ENCODE results near the gene XYLT1.

XYLT1 gene

DNA sequence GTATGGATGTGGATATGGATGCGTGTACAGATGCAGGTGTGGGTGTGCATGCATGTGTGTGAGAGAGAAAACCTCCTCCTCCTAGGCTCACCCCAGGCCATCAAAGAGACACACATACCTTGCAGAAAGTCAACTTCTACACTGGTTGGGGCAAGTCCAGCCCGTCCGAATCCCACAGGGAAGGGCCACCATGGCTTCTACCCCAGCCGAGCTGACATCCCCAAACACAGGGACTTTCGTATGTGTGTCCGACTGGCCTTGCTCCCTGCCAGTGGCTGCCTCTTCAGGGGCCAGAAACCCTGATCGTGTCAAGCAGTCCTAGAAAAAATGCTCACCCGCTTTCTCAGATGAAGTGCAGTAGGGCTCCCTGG is 134.2 kb downstream of the XYLT1 start (continued):
- TF ChIP-seq ZNF37A (tag by site-specific recombination; IDR thresholded peaks at IDR 0.05) (no peak), ZNF664 (tag by site-specific recombination; IDR thresholded peaks at IDR 0.05) (no peak), ZNF596 (tag by site-specific recombination; IDR thresholded peaks at IDR 0.05) (no peak), ZNF214 (tag by site-specific recombination; IDR thresholded peaks at IDR 0.05; ENCODE audit: borderline replicate concordance) (no peak), YY1 (tag by site-specific recombination; IDR thresholded peaks at IDR 0.05) (no peak), ZSCAN23 (tag by site-specific recombination; IDR thresholded peaks at IDR 0.05) (no peak), SCRT1 (tag by site-specific recombination; IDR thresholded peaks at IDR 0.05; ENCODE audit: borderline replicate concordance) (no peak), ZBTB1 (tag by site-specific recombination; IDR thresholded peaks at IDR 0.05) (no peak), SETDB1 (IDR thresholded peaks at IDR 0.05; ENCODE audit: insufficient read length, low read length) (no peak), ZNF521 (tag by site-specific recombination; IDR thresholded peaks at IDR 0.05) (no peak)
- TF ChIP-seq, protein P1, sequence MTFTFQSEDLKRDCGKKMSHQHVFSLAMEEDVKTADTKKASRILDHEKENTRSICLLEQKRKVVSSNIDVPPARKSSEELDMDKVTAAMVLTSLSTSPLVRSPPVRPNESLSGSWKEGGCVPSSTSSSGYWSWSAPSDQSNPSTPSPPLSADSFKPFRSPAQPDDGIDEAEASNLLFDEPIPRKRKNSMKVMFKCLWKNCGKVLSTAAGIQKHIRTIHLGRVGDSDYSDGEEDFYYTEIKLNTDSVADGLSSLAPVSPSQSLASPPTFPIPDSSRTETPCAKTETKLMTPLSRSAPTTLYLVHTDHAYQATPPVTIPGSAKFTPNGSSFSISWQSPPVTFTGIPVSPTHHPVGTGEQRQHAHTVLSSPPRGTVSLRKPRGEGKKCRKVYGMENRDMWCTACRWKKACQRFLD (tag by site-specific recombination; IDR thresholded peaks at IDR 0.05): no peak
- TF ChIP-seq, protein P2, sequence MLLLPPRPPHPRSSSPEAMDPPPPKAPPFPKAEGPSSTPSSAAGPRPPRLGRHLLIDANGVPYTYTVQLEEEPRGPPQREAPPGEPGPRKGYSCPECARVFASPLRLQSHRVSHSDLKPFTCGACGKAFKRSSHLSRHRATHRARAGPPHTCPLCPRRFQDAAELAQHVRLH (tag by site-specific recombination; IDR thresholded peaks at IDR 0.05): no peak

DNA sequence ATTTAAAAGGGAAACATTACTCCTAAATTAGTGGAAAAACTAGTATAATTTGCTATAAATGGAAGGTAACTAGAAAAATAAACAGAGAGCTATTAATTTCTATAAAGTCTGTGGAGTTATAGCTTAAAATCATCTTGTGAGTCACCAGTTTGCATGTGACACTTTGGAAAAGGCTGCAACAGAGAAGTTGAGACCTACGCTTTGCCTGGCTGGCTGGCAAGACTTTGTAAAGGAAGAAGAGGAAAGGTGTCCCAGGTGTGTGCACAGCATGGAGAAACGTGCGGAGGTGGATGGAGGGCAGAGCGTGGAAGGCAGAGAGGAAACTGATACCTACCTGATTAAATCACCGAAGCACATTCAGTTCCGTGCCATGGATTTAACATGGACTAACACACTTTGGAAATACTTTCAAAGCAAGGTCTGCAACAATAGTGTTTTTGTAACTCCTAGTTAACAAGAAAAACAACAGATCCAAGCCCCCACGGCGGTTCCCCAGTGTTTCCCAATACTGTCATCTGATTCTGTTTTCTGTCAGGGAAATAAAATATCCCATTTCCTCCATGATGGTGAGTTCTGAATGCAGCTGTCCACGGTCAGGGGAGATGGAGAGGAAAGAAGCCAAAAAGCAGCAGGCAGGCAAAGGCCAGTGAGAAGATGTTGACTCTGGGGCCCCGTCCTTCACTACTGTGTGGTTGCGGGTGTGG is 134.8 kb downstream of the XYLT1 start:
- Histone ChIP-seq H3K4me1 (ENCODE audit: control insufficient read depth, insufficient read depth, low read length) (no peaks in the 10 kb centered on the region), H3K9me3 (ENCODE audit: control insufficient read depth, insufficient read depth, low read depth, low read length) (no peaks in the 10 kb centered on the region), H3K4me3 (ENCODE audit: low read depth, low read length) (no peak overlapping the region), H3K36me3 (ENCODE audit: control insufficient read depth in 2 of 2, insufficient read depth in 1 of 2, low read length in 2 of 2) (no peaks in the 10 kb centered on the region), H3K27ac (ENCODE audit: extremely low read depth, low read depth, low read length) (no peak overlapping the region)
- ChIA-PET CTCF (interaction anchor here (0.7 kb wide), 1 partner anchor 106 kb away, joined by 4 read pairs; no protein-coding TSS in a partner anchor), POLR2A (no interaction called here)
- TF ChIP-seq, protein P3, sequence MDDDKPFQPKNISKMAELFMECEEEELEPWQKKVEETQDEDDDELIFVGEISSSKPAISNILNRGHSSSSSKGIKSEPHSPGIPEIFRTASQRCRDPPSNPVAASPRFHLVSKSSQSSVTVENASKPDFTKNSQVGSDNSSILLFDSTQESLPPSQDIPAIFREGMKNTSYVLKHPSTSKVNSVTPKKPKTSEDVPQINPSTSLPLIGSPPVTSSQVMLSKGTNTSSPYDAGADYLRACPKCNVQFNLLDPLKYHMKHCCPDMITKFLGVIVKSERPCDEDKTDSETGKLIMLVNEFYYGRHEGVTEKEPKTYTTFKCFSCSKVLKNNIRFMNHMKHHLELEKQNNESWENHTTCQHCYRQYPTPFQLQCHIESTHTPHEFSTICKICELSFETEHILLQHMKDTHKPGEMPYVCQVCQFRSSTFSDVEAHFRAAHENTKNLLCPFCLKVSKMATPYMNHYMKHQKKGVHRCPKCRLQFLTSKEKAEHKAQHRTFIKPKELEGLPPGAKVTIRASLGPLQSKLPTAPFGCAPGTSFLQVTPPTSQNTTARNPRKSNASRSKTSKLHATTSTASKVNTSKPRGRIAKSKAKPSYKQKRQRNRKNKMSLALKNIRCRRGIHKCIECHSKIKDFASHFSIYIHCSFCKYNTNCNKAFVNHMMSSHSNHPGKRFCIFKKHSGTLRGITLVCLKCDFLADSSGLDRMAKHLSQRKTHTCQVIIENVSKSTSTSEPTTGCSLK (tag by site-specific recombination; IDR thresholded peaks at IDR 0.05): no peak
- TF ChIP-seq ZNF16 (tag by site-specific recombination; IDR thresholded peaks at IDR 0.05; ENCODE audit: low read depth) (no peak), OVOL3 (tag by site-specific recombination; IDR thresholded peaks at IDR 0.05) (no peak), ZBTB1 (tag by site-specific recombination; IDR thresholded peaks at IDR 0.05) (no peak), ZNF600 (tag by site-specific recombination; IDR thresholded peaks at IDR 0.05) (no peak), HOXA7 (CRISPR knock-in tag; IDR thresholded peaks at IDR 0.05; ENCODE audit: borderline replicate concordance) (no peak), ZNF2 (tag by site-specific recombination; IDR thresholded peaks at IDR 0.05) (no peak), ZNF544 (tag by site-specific recombination; IDR thresholded peaks at IDR 0.05) (no peak), ZIC2 (tag by site-specific recombination; IDR thresholded peaks at IDR 0.05) (no peak), MYNN (tag by site-specific recombination; IDR thresholded peaks at IDR 0.05; ENCODE audit: borderline replicate concordance) (no peak), ZBTB17 (tag by site-specific recombination; IDR thresholded peaks at IDR 0.05) (no peak), ZNF214 (tag by site-specific recombination; IDR thresholded peaks at IDR 0.05; ENCODE audit: borderline replicate concordance) (no peak), ZNF354C (tag by site-specific recombination; IDR thresholded peaks at IDR 0.05; ENCODE audit: borderline replicate concordance, low read depth) (no peak), ZNF433 (tag by site-specific recombination; IDR thresholded peaks at IDR 0.05; ENCODE audit: low read depth) (no peak)
- TF ChIP-seq, protein P4, sequence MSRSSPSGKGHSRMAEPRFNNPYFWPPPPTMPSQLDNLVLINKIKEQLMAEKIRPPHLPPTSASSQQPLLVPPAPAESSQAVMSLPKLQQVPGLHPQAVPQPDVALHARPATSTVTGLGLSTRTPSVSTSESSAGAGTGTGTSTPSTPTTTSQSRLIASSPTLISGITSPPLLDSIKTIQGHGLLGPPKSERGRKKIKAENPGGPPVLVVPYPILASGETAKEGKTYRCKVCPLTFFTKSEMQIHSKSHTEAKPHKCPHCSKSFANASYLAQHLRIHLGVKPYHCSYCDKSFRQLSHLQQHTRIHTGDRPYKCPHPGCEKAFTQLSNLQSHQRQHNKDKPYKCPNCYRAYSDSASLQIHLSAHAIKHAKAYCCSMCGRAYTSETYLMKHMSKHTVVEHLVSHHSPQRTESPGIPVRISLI (tag by site-specific recombination; IDR thresholded peaks at IDR 0.05): no peak
- TF ChIP-seq, protein P5, sequence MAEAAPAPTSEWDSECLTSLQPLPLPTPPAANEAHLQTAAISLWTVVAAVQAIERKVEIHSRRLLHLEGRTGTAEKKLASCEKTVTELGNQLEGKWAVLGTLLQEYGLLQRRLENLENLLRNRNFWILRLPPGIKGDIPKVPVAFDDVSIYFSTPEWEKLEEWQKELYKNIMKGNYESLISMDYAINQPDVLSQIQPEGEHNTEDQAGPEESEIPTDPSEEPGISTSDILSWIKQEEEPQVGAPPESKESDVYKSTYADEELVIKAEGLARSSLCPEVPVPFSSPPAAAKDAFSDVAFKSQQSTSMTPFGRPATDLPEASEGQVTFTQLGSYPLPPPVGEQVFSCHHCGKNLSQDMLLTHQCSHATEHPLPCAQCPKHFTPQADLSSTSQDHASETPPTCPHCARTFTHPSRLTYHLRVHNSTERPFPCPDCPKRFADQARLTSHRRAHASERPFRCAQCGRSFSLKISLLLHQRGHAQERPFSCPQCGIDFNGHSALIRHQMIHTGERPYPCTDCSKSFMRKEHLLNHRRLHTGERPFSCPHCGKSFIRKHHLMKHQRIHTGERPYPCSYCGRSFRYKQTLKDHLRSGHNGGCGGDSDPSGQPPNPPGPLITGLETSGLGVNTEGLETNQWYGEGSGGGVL (tag by site-specific recombination; IDR thresholded peaks at IDR 0.05): no peak
- TF ChIP-seq, protein P6, sequence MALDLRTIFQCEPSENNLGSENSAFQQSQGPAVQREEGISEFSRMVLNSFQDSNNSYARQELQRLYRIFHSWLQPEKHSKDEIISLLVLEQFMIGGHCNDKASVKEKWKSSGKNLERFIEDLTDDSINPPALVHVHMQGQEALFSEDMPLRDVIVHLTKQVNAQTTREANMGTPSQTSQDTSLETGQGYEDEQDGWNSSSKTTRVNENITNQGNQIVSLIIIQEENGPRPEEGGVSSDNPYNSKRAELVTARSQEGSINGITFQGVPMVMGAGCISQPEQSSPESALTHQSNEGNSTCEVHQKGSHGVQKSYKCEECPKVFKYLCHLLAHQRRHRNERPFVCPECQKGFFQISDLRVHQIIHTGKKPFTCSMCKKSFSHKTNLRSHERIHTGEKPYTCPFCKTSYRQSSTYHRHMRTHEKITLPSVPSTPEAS (tag by site-specific recombination; IDR thresholded peaks at IDR 0.05): no peak
- TF ChIP-seq, protein P7, sequence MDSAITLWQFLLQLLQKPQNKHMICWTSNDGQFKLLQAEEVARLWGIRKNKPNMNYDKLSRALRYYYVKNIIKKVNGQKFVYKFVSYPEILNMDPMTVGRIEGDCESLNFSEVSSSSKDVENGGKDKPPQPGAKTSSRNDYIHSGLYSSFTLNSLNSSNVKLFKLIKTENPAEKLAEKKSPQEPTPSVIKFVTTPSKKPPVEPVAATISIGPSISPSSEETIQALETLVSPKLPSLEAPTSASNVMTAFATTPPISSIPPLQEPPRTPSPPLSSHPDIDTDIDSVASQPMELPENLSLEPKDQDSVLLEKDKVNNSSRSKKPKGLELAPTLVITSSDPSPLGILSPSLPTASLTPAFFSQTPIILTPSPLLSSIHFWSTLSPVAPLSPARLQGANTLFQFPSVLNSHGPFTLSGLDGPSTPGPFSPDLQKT (IDR thresholded peaks at IDR 0.05; ENCODE audit: borderline replicate concordance, low read depth, low read length): no peak

Measured in HEK293 (cell line).